OCI-LY1 (cell line): ENCODE data around the gene EME2.

Source experiments
- H2AFZ ChIP-seq: fragments of 200-600 bp; sonication (generic), shearing (Covaris generic); 2 replicates; pipeline ENCODE4 v1.6.0; 2014; ENCODE audit warnings: antibody characterized with exemption, mild to moderate bottlenecking, low read length
- H3F3A ChIP-seq: fragments of 200-600 bp; sonication (generic), shearing (Covaris generic); 2 replicates; pipeline ENCODE4 v1.6.0; 2014; ENCODE audit warnings: mild to moderate bottlenecking, antibody characterized with exemption, low read length, moderate library complexity; ENCODE audit not compliant: insufficient read depth
- H3K27ac ChIP-seq: fragments of 200-600 bp; sonication (generic); 2 replicates; pipeline ENCODE4 v1.5.1; 2014; ENCODE audit warnings: low read length, mixed run types, mild to moderate bottlenecking, low read depth; ENCODE audit not compliant: poor library complexity, severe bottlenecking
- H3K27me3 ChIP-seq: fragments of 200-600 bp; sonication (generic); 2 replicates; pipeline ENCODE4 v1.6.0; 2014; ENCODE audit warnings: antibody characterized with exemption, mild to moderate bottlenecking, low read length, moderate library complexity; ENCODE audit not compliant: insufficient read depth
- H3K36me3 ChIP-seq: fragments of 200-600 bp; sonication (generic); 2 replicates; pipeline ENCODE4 v1.6.1; 2014; ENCODE audit warnings: mild to moderate bottlenecking, antibody characterized with exemption, low read length, moderate library complexity, mixed read lengths; ENCODE audit not compliant: insufficient read depth
- H3K4me1 ChIP-seq: fragments of 200-600 bp; sonication (generic); 2 replicates; pipeline ENCODE4 v1.5.1; 2014; ENCODE audit warnings: mild to moderate bottlenecking, low read length, moderate library complexity; ENCODE audit not compliant: insufficient read depth, severe bottlenecking
- H3K4me2 ChIP-seq: fragments of 200-600 bp; sonication (generic), shearing (Covaris generic); 2 replicates; pipeline ENCODE4 v1.6.1; 2014; ENCODE audit warnings: low read length
- H3K4me3 ChIP-seq: fragments of 200-600 bp; sonication (generic); 2 replicates; pipeline ENCODE4 v1.5.1; 2014; ENCODE audit warnings: low read length, low read depth, mild to moderate bottlenecking, mixed read lengths; ENCODE audit not compliant: poor library complexity, severe bottlenecking
- H3K79me2 ChIP-seq: fragments of 200-600 bp; shearing (Covaris generic); 2 replicates; pipeline ENCODE4 v1.6.1; 2016; ENCODE audit warnings: mixed run types, low read length, mixed read lengths; ENCODE audit not compliant: insufficient read depth
- H3K9ac ChIP-seq: fragments of 200-600 bp; sonication (generic), shearing (Covaris generic); 2 replicates; pipeline ENCODE4 v1.6.1; 2014; ENCODE audit warnings: mild to moderate bottlenecking, low read length, mixed read lengths
- H3K9me2 ChIP-seq: fragments of 200-600 bp; sonication (generic), shearing (Covaris generic); 2 replicates; pipeline ENCODE4 v1.6.1; 2014; ENCODE audit warnings: low read depth, mild to moderate bottlenecking, low read length, mixed read lengths
- H3K9me3 ChIP-seq: fragments of 200-600 bp; shearing (Covaris generic); 2 replicates; pipeline ENCODE4 v1.6.1; 2014; ENCODE audit warnings: low read length, mixed read lengths
- H4K20me1 ChIP-seq: fragments of 200-600 bp; sonication (generic), shearing (Covaris generic); 2 replicates; pipeline ENCODE4 v1.6.0; 2016; ENCODE audit warnings: mild to moderate bottlenecking, low read length; ENCODE audit not compliant: insufficient read depth
- CTCF ChIP-seq: fragments of 200-600 bp; sonication (generic), shearing (Covaris generic); IDR thresholded peaks from 2 replicates; pipeline ENCODE4 v1.5.1; 2017; ENCODE audit warnings: mild to moderate bottlenecking, antibody characterized with exemption, low read length, moderate library complexity, mixed read lengths
- EZH2 ChIP-seq: fragments of 200-600 bp; sonication (generic), shearing (Covaris generic); IDR thresholded peaks from 2 replicates; pipeline ENCODE4 v1.8.0; 2017; ENCODE audit warnings: borderline replicate concordance, mixed run types, mild to moderate bottlenecking, antibody characterized with exemption, low read length, moderate library complexity, mixed read lengths

EME2 gene

GRCh38 chr16:1800701-1801100 lies 28.1 kb downstream of the EME2 start:
- no peak overlapping the region for H3K4me3 ChIP-seq
- H3K9me3 ChIP-seq: peaks cover 8% of the 10 kb centered on the region
- TF ChIP-seq EZH2: no peak
- TF ChIP-seq CTCF: no peak
- H3K4me2 ChIP-seq: no peak overlapping the region
- no peak overlapping the region for H2AFZ ChIP-seq
- no peaks in the 10 kb centered on the region for H3K79me2 ChIP-seq
- no peak overlapping the region for H3K27ac ChIP-seq
- no peaks in the 10 kb centered on the region for H3K9me2 ChIP-seq
- H4K20me1 ChIP-seq: no peaks in the 10 kb centered on the region
- no peaks in the 10 kb centered on the region for H3F3A ChIP-seq
- H3K36me3 ChIP-seq: peaks cover 7% of the 10 kb centered on the region; the same call in 1 of the 2 replicates
- H3K9ac ChIP-seq: no peak overlapping the region
- H3K4me1 ChIP-seq: no peaks in the 10 kb centered on the region
- H3K27me3 ChIP-seq: no peaks in the 10 kb centered on the region

GRCh38 chr16:1807626-1808025 lies 35.0 kb downstream of the EME2 start:
- H3K4me3 ChIP-seq: no peak overlapping the region
- no peak overlapping the region for H3K27ac ChIP-seq
- no peak overlapping the region for H2AFZ ChIP-seq
- no peak overlapping the region for H3K9ac ChIP-seq
- no peaks in the 10 kb centered on the region for H3K27me3 ChIP-seq
- H4K20me1 ChIP-seq: no peaks in the 10 kb centered on the region
- H3K4me2 ChIP-seq: no peak overlapping the region
- H3K9me2 ChIP-seq: no peaks in the 10 kb centered on the region
- TF ChIP-seq EZH2: no peak
- TF ChIP-seq CTCF: no peak
- no peaks in the 10 kb centered on the region for H3K4me1 ChIP-seq
- H3K36me3 ChIP-seq: peaks cover 8% of the 10 kb centered on the region; the same call in 1 of the 2 replicates
- no peaks in the 10 kb centered on the region for H3K79me2 ChIP-seq
- no peaks in the 10 kb centered on the region for H3K9me3 ChIP-seq
- H3F3A ChIP-seq: no peaks in the 10 kb centered on the region

- H3F3A ChIP-seq: no peaks in the 10 kb centered on the region
- no peak overlapping the region for H3K27ac ChIP-seq
- H3K9ac ChIP-seq: no peak overlapping the region
- no peaks in the 10 kb centered on the region for H3K9me3 ChIP-seq
- H3K4me1 ChIP-seq: no peaks in the 10 kb centered on the region
- no peak overlapping the region for H3K4me2 ChIP-seq
- TF ChIP-seq EZH2 (no peak), CTCF (no peak)
- peaks cover 8% of the 10 kb centered on the region; the same call in 1 of the 2 replicates for H3K36me3 ChIP-seq
- H3K27me3 ChIP-seq: no peaks in the 10 kb centered on the region
- no peak overlapping the region for H2AFZ ChIP-seq
- no peaks in the 10 kb centered on the region for H3K79me2 ChIP-seq
- H3K4me3 ChIP-seq: no peak overlapping the region
- H4K20me1 ChIP-seq: no peaks in the 10 kb centered on the region
- H3K9me2 ChIP-seq: no peaks in the 10 kb centered on the region
Measured at GRCh38 chr16:1808691-1809090, 36.1 kb downstream of the EME2 start.
